ENCODE data around the gene CDH10.
A peak's percentile ranks its signal among the peaks of the same experiment; 100 is the strongest.

Gene CDH10

GRCh38 chr5:24630918-24631317 is 13.9 kb downstream of the CDH10 start:
- TF ChIP-seq FOXP2 (optimal IDR thresholded peaks at IDR 0.05; ENCODE audit: borderline replicate concordance, extremely low read depth, extremely low read length, insufficient read depth) (no peak), SIN3A (IDR thresholded peaks at IDR 0.05; ENCODE audit: borderline replicate concordance, insufficient read depth, low read length) (no peak), TAF1 (IDR thresholded peaks at IDR 0.05; ENCODE audit: borderline replicate concordance, insufficient read depth, low read length) (no peak), POLR2AphosphoS5 (IDR thresholded peaks at IDR 0.05; ENCODE audit: low read depth, low read length) (no peak), REST (IDR thresholded peaks at IDR 0.05; ENCODE audit: insufficient read depth in 1 of 2, low read depth in 2 of 2, low read length in 2 of 2) (no peak)

- TF ChIP-seq FOXP2 (optimal IDR thresholded peaks at IDR 0.05; ENCODE audit: borderline replicate concordance, extremely low read depth, extremely low read length, insufficient read depth) (no peak), REST (IDR thresholded peaks at IDR 0.05; ENCODE audit: insufficient read depth in 1 of 2, low read depth in 2 of 2, low read length in 2 of 2) (no peak), TAF1 (IDR thresholded peaks at IDR 0.05; ENCODE audit: borderline replicate concordance, insufficient read depth, low read length) (no peak), SIN3A (IDR thresholded peaks at IDR 0.05; ENCODE audit: borderline replicate concordance, insufficient read depth, low read length) (no peak)
These were observed 15.0 kb downstream of the CDH10 start for GRCh38 chr5:24629798-24630197.

- TF ChIP-seq REST (IDR thresholded peaks at IDR 0.05; ENCODE audit: insufficient read depth in 1 of 2, low read depth in 2 of 2, low read length in 2 of 2) (no peak), SIN3A (IDR thresholded peaks at IDR 0.05; ENCODE audit: borderline replicate concordance, insufficient read depth, low read length) (no peak), POLR2AphosphoS5 (IDR thresholded peaks at IDR 0.05; ENCODE audit: low read depth, low read length) (no peak), FOXP2 (optimal IDR thresholded peaks at IDR 0.05; ENCODE audit: borderline replicate concordance, extremely low read depth, extremely low read length, insufficient read depth) (no peak), TAF1 (IDR thresholded peaks at IDR 0.05; ENCODE audit: borderline replicate concordance, insufficient read depth, low read length) (no peak)
These were observed 19.9 kb downstream of the CDH10 start for GRCh38 chr5:24624872-24625271.

- no peak for TF ChIP-seq FOXP2 (optimal IDR thresholded peaks at IDR 0.05; ENCODE audit: borderline replicate concordance, extremely low read depth, extremely low read length, insufficient read depth)
- TF ChIP-seq TAF1 (IDR thresholded peaks at IDR 0.05; ENCODE audit: borderline replicate concordance, insufficient read depth, low read length): no peak
- no peak for TF ChIP-seq SIN3A (IDR thresholded peaks at IDR 0.05; ENCODE audit: borderline replicate concordance, insufficient read depth, low read length)
- TF ChIP-seq POLR2AphosphoS5 (IDR thresholded peaks at IDR 0.05; ENCODE audit: low read depth, low read length): no peak
- TF ChIP-seq REST (IDR thresholded peaks at IDR 0.05; ENCODE audit: insufficient read depth in 1 of 2, low read depth in 2 of 2, low read length in 2 of 2): no peak
These were observed 21.2 kb downstream of the CDH10 start for GRCh38 chr5:24623624-24624023.

GRCh38 chr5:24623031-24623430 is 21.7 kb downstream of the CDH10 start:
- TF ChIP-seq POLR2AphosphoS5 (IDR thresholded peaks at IDR 0.05; ENCODE audit: low read depth, low read length): no peak
- TF ChIP-seq FOXP2 (optimal IDR thresholded peaks at IDR 0.05; ENCODE audit: borderline replicate concordance, extremely low read depth, extremely low read length, insufficient read depth): peak; percentile 36
